Astrocyte (in vitro differentiated cells and primary cell): ENCODE results near the gene TLNRD1.

Source experiments
- EZH2 ChIP-seq: IDR thresholded peaks from 2 replicates; pipeline ENCODE4 v1.6.1; 2012; ENCODE audit warnings: mild to moderate bottlenecking, low read length, inconsistent platforms; ENCODE audit not compliant: insufficient read depth
- TF ChIP-seq, protein P1 (sequence below): IDR thresholded peaks from 2 replicates; pipeline ENCODE4 v1.5.1; 2011; ENCODE audit warnings: low read depth, mild to moderate bottlenecking, inconsistent platforms, low read length, moderate library complexity; ENCODE audit not compliant: insufficient read depth

DNA sequence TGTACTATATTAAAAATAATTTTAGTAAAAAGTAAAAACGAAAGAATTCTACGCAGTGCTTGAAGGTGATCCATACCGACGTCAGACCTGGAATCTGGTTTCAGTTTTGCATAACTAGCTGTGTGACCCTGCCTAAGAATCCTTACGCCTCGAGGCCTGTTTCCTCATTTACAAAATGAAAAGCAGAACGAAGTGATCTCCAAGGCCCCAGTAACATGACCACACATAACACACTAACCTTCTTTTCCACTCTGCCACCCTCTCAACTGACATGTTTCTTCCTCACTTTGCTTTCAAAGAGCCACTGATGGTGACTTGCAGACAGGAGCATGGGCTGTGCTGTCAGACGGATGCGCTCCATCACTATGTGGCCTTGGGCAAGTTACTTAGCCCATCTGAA is 15.9 kb upstream of the TLNRD1 start:
- TF ChIP-seq, protein P1, sequence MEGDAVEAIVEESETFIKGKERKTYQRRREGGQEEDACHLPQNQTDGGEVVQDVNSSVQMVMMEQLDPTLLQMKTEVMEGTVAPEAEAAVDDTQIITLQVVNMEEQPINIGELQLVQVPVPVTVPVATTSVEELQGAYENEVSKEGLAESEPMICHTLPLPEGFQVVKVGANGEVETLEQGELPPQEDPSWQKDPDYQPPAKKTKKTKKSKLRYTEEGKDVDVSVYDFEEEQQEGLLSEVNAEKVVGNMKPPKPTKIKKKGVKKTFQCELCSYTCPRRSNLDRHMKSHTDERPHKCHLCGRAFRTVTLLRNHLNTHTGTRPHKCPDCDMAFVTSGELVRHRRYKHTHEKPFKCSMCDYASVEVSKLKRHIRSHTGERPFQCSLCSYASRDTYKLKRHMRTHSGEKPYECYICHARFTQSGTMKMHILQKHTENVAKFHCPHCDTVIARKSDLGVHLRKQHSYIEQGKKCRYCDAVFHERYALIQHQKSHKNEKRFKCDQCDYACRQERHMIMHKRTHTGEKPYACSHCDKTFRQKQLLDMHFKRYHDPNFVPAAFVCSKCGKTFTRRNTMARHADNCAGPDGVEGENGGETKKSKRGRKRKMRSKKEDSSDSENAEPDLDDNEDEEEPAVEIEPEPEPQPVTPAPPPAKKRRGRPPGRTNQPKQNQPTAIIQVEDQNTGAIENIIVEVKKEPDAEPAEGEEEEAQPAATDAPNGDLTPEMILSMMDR: no peak
- no peak for TF ChIP-seq EZH2
